WTC11 (cell line): ENCODE measurements around the gene METTL24. TPM values are rescaled to one million over a fixed set of nuclear protein-coding genes. Genes with fewer than 3 reads are reported as not detected.
"Not testable (repeated sequence)": the region's sequence is repeated elsewhere in the genome, so short reads cannot be mapped to it uniquely, and the experiment has no call there.

Experiments
- ATAC-seq: fragments of 200-7000 bp; cut with Tn5 transposase; 2 replicates; pipeline ENCODE4 v1.10.0; 2021; ENCODE audit warnings: mild to moderate bottlenecking, moderate library complexity
- CTCF ChIA-PET: fragments of 300-600 bp; sonication (Branson Sonifier 250); formaldehyde crosslinking; loops from one replicate; lab custom pipeline; 2021; ENCODE audit warnings: antibody characterized with exemption; lab: Charles Lee
- POLR2A ChIA-PET: fragments of 350-600 bp; sonication (Branson Sonifier 250); formaldehyde crosslinking; loops from one replicate; lab custom pipeline; 2021; ENCODE audit warnings: antibody characterized with exemption; lab: Charles Lee
- DNase-seq: peaks from one replicate; pipeline ENCODE4 v3.0.0; 2021; ENCODE audit warnings: low spot score
- H3K27ac Mint-ChIP-seq: 2 replicates; pipeline ENCODE4 v1.8.0; 2021; ENCODE audit warnings: mixed read lengths
- H3K27me3 Mint-ChIP-seq: 2 replicates; pipeline ENCODE4 v1.8.0; 2021; ENCODE audit warnings: low read depth, mild to moderate bottlenecking, moderate library complexity, mixed read lengths
- H3K36me3 Mint-ChIP-seq: 2 replicates; pipeline ENCODE4 v1.8.0; 2021; ENCODE audit warnings: mixed read lengths
- H3K4me1 Mint-ChIP-seq: 2 replicates; pipeline ENCODE4 v1.8.0; 2022; ENCODE audit warnings: mixed read lengths
- H3K4me3 Mint-ChIP-seq: 2 replicates; pipeline ENCODE4 v1.8.0; 2021; ENCODE audit warnings: mild to moderate bottlenecking, moderate library complexity, mixed read lengths
- H3K9me3 Mint-ChIP-seq: 2 replicates; pipeline ENCODE4 v1.8.0; 2021; ENCODE audit warnings: mixed read lengths
- FOXK1 ChIP-seq: sonication (generic); formaldehyde crosslinking; IDR thresholded peaks from 2 replicates; pipeline ENCODE4 v1.8.0; 2022; ENCODE audit warnings: mild to moderate bottlenecking, moderate library complexity, missing genetic modification reagents
- FOXP1 ChIP-seq: sonication (generic); formaldehyde crosslinking; IDR thresholded peaks from 2 replicates; pipeline ENCODE4 v1.8.0; 2022; ENCODE audit warnings: missing genetic modification reagents, mild to moderate bottlenecking, moderate library complexity, borderline replicate concordance
- HMGA2 ChIP-seq: fragments of 250-450 bp; sonication (Bioruptor Pico); IDR thresholded peaks from 2 replicates; pipeline ENCODE4 v1.4.0; 2021; ENCODE audit warnings: mild to moderate bottlenecking, moderate library complexity
- NFYB ChIP-seq: sonication (generic); formaldehyde crosslinking; conservative IDR thresholded peaks from 2 replicates; pipeline ENCODE4 v1.8.0; 2022; ENCODE audit warnings: low read depth, missing genetic modification reagents
- RELA ChIP-seq: sonication (generic); formaldehyde crosslinking; IDR thresholded peaks from 2 replicates; pipeline ENCODE4 v1.8.1; 2022; ENCODE audit warnings: missing genetic modification reagents, mild to moderate bottlenecking, borderline replicate concordance
- TEAD1 ChIP-seq: sonication (generic); formaldehyde crosslinking; IDR thresholded peaks from 2 replicates; pipeline ENCODE4 v1.8.0; 2022; ENCODE audit warnings: mild to moderate bottlenecking, missing genetic modification reagents
- ZNF263 ChIP-seq: sonication (generic); formaldehyde crosslinking; IDR thresholded peaks from 2 replicates; pipeline ENCODE4 v1.8.1; 2022; ENCODE audit warnings: low read depth, mild to moderate bottlenecking, moderate library complexity, missing genetic modification reagents
- ZNF423 ChIP-seq: fragments of 250-450 bp; sonication (Bioruptor Pico); IDR thresholded peaks from 2 replicates; pipeline ENCODE4 v2.1.2; 2022; ENCODE audit warnings: mild to moderate bottlenecking, moderate library complexity
- total RNA-seq: library from RNA; stranded (reverse); gene quantifications from 3 replicates; pipeline ENCODE4 v1.2.3, GENCODE V29; 2021
- TF ChIP-seq, protein P1 (sequence below): sonication (generic); formaldehyde crosslinking; IDR thresholded peaks from 2 replicates; pipeline ENCODE4 v1.8.1; 2023; ENCODE audit warnings: mild to moderate bottlenecking, missing genetic modification reagents, moderate library complexity
- TF ChIP-seq, protein P2 (sequence below): sonication (generic); formaldehyde crosslinking; IDR thresholded peaks from 2 replicates; pipeline ENCODE4 v1.8.0; 2022; ENCODE audit warnings: mild to moderate bottlenecking, missing genetic modification reagents
- TF ChIP-seq, protein P3 (sequence below): sonication (generic); formaldehyde crosslinking; IDR thresholded peaks from 2 replicates; pipeline ENCODE4 v1.8.1; 2023; ENCODE audit warnings: mild to moderate bottlenecking, missing genetic modification reagents, borderline replicate concordance
- TF ChIP-seq, protein P4 (sequence below): fragments of 250-450 bp; sonication (Bioruptor Pico); conservative IDR thresholded peaks from 2 replicates; pipeline ENCODE4 v1.9.0; 2021; ENCODE audit warnings: mild to moderate bottlenecking
- TF ChIP-seq, protein P5 (sequence below): sonication (generic); formaldehyde crosslinking; IDR thresholded peaks from 2 replicates; pipeline ENCODE4 v1.8.0; 2023; ENCODE audit warnings: missing genetic modification reagents, mild to moderate bottlenecking, borderline replicate concordance
- TF ChIP-seq, protein P6 (sequence below): sonication (generic); formaldehyde crosslinking; IDR thresholded peaks from 2 replicates; pipeline ENCODE4 v1.8.1; 2022; ENCODE audit warnings: low read depth, missing genetic modification reagents, borderline replicate concordance

The METTL24 gene
- total RNA-seq, 1 experiment from 2014 or later = 0.31 TPM

DNA sequence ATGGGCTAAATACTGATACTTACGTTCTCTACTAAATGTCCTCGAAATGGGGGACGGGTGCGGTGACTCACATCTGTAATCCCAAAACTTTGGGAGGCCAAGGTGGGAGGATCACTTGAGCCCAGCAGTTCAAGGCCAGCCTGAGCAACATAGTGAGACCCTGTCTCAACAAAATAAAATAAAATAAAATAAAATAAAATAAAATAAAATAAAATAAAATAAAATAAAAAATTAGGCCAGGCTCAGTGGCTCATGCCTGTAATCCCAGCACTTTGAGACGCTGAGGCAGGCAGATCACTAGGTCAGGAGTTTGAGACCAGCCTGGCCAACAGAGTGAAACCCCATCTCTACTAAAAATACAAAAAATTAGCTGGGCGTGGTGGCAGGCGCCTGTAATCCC is 7.6 kb downstream of the METTL24 start:
- DNase-seq, POLR2A ChIA-PET, H3K27me3 Mint-ChIP-seq, H3K9me3 Mint-ChIP-seq, H3K4me3 Mint-ChIP-seq, ATAC-seq: not testable (repeated sequence)
- H3K4me1 Mint-ChIP-seq = peaks cover 39% of the 10 kb centered on the region
- TF ChIP-seq HMGA2 (CRISPR knock-in tag) = peak; percentile 91
- TF ChIP-seq, all 79 proteins: peak for 1; not testable (repeated sequence) for 78
- H3K36me3 Mint-ChIP-seq, H3K27ac Mint-ChIP-seq, CTCF ChIA-PET: not testable (repeated sequence)

DNA sequence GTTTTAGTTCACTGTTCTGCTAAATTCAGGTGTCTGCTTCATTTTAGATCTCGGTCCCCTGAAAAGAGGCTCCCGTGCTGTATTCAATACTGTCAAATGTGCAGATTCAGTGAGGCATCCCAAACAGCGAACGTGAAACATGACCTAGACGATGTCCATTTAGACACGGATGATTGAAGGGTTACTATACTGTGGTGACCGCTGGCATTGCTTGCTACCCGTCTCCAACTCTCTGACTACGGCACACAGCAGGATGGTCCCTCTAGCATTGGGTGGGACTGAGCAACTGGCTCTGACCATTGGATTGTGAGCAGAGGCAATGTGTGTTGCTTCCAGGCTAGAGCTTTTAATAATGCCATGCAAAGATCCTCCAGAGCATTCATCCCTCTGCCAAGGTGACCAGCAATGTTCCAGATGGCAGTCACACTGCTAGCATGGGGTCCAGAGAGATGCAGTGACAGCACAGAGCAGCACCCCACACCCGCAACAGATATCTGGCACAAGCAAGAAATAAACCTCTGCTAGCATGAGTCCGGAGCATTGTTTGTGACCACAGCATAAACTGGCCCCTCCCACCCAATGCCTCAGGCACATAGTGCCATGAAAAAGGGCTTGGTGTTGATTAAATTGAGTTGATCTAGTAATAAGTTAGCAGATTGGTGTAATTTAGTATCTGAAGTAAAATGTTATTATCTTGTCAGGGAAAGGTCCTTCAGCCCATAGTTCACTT is 9.0 kb downstream of the METTL24 start:
- POLR2A ChIA-PET = interaction anchor here (0.6 kb wide), 1 partner anchor 22 kb away, joined by 3 read pairs; no protein-coding TSS in a partner anchor
- no peak for ATAC-seq
- CTCF ChIA-PET = no interaction called here
- H3K27me3 Mint-ChIP-seq = no peaks in the 10 kb centered on the region
- TF ChIP-seq ZNF423 (no peak), TEAD1 (CRISPR knock-in tag) (no peak), ZNF263 (CRISPR knock-in tag) (no peak)
- TF ChIP-seq, protein P1, sequence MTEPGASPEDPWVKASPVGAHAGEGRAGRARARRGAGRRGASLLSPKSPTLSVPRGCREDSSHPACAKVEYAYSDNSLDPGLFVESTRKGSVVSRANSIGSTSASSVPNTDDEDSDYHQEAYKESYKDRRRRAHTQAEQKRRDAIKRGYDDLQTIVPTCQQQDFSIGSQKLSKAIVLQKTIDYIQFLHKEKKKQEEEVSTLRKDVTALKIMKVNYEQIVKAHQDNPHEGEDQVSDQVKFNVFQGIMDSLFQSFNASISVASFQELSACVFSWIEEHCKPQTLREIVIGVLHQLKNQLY (CRISPR knock-in tag) = no peak
- TF ChIP-seq, protein P2, sequence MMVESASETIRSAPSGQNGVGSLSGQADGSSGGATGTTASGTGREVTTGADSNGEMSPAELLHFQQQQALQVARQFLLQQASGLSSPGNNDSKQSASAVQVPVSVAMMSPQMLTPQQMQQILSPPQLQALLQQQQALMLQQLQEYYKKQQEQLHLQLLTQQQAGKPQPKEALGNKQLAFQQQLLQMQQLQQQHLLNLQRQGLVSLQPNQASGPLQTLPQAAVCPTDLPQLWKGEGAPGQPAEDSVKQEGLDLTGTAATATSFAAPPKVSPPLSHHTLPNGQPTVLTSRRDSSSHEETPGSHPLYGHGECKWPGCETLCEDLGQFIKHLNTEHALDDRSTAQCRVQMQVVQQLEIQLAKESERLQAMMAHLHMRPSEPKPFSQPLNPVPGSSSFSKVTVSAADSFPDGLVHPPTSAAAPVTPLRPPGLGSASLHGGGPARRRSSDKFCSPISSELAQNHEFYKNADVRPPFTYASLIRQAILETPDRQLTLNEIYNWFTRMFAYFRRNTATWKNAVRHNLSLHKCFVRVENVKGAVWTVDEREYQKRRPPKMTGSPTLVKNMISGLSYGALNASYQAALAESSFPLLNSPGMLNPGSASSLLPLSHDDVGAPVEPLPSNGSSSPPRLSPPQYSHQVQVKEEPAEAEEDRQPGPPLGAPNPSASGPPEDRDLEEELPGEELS (CRISPR knock-in tag) = no peak
- TF ChIP-seq, all 79 proteins: peak for 0
- no peak overlapping the region for H3K27ac Mint-ChIP-seq
- H3K4me3 Mint-ChIP-seq = no peak overlapping the region
- no peaks in the 10 kb centered on the region for H3K36me3 Mint-ChIP-seq
- H3K4me1 Mint-ChIP-seq = peaks cover 26% of the 10 kb centered on the region
- H3K9me3 Mint-ChIP-seq = no peaks in the 10 kb centered on the region
- no peak for DNase-seq

DNA sequence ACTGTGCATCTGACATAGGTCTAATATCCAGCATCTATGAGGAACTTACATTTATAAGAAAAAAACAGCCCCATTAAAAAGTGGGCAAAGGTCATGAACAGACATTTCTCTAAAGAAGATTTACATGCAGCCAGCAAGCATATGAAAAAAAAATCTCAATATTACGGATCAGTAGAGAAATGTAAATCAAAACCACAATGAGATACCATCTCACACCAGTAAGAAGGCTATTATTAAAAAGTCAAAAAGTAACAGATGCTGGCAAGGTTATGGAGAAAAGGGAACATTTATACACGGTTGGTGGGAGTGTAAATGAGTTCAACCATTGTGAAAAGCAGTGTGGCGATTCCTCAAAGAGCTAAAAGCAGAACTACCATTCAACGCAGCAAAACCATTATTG is 13.1 kb downstream of the METTL24 start:
- no peaks in the 10 kb centered on the region for H3K9me3 Mint-ChIP-seq
- DNase-seq = no peak
- CTCF ChIA-PET = no interaction called here
- H3K4me1 Mint-ChIP-seq = peaks cover 9% of the 10 kb centered on the region; the same call in 1 of the 2 replicates
- H3K27ac Mint-ChIP-seq = no peak overlapping the region
- no peak for ATAC-seq
- no peaks in the 10 kb centered on the region for H3K36me3 Mint-ChIP-seq
- no peak overlapping the region for H3K4me3 Mint-ChIP-seq
- no peaks in the 10 kb centered on the region for H3K27me3 Mint-ChIP-seq
- POLR2A ChIA-PET = no interaction called here
- TF ChIP-seq RELA (CRISPR knock-in tag) = no peak
- TF ChIP-seq ZNF263 (CRISPR knock-in tag) = no peak
- TF ChIP-seq, protein P3, sequence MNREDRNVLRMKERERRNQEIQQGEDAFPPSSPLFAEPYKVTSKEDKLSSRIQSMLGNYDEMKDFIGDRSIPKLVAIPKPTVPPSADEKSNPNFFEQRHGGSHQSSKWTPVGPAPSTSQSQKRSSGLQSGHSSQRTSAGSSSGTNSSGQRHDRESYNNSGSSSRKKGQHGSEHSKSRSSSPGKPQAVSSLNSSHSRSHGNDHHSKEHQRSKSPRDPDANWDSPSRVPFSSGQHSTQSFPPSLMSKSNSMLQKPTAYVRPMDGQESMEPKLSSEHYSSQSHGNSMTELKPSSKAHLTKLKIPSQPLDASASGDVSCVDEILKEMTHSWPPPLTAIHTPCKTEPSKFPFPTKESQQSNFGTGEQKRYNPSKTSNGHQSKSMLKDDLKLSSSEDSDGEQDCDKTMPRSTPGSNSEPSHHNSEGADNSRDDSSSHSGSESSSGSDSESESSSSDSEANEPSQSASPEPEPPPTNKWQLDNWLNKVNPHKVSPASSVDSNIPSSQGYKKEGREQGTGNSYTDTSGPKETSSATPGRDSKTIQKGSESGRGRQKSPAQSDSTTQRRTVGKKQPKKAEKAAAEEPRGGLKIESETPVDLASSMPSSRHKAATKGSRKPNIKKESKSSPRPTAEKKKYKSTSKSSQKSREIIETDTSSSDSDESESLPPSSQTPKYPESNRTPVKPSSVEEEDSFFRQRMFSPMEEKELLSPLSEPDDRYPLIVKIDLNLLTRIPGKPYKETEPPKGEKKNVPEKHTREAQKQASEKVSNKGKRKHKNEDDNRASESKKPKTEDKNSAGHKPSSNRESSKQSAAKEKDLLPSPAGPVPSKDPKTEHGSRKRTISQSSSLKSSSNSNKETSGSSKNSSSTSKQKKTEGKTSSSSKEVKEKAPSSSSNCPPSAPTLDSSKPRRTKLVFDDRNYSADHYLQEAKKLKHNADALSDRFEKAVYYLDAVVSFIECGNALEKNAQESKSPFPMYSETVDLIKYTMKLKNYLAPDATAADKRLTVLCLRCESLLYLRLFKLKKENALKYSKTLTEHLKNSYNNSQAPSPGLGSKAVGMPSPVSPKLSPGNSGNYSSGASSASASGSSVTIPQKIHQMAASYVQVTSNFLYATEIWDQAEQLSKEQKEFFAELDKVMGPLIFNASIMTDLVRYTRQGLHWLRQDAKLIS (CRISPR knock-in tag) = no peak
- TF ChIP-seq, protein P4, sequence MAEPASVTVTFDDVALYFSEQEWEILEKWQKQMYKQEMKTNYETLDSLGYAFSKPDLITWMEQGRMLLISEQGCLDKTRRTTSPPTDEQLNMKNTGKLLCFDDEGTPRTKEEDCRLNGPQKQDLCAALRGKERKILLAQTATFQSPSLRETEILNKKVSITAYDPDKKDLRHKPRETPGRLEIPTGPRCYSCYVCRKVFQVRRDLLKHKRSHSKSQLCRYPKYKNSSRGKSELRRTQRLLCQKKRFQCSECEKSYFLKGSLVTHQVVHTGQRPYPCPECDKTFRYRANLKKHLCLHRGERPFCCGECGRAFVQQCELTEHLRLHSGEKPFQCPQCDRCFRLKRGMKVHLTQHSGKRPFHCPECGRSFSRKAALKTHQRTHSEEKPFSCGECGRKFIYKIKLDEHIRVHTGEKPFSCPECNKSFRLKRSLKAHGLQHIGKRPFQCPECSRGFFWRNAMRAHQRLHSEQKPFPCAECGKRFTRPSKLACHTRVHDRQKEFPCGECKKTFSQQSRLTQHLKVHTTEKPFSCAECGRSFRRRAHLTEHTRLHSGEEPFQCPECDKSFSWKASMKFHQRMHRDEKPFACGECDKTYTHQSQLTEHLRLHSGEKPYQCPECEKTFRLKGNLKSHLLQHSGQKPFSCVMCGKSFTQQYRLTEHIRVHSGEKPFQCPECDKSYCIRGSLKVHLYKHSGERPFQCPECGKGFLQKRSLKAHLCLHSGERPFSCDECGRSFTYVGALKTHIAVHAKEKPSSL (CRISPR knock-in tag) = no peak
- TF ChIP-seq, protein P5, sequence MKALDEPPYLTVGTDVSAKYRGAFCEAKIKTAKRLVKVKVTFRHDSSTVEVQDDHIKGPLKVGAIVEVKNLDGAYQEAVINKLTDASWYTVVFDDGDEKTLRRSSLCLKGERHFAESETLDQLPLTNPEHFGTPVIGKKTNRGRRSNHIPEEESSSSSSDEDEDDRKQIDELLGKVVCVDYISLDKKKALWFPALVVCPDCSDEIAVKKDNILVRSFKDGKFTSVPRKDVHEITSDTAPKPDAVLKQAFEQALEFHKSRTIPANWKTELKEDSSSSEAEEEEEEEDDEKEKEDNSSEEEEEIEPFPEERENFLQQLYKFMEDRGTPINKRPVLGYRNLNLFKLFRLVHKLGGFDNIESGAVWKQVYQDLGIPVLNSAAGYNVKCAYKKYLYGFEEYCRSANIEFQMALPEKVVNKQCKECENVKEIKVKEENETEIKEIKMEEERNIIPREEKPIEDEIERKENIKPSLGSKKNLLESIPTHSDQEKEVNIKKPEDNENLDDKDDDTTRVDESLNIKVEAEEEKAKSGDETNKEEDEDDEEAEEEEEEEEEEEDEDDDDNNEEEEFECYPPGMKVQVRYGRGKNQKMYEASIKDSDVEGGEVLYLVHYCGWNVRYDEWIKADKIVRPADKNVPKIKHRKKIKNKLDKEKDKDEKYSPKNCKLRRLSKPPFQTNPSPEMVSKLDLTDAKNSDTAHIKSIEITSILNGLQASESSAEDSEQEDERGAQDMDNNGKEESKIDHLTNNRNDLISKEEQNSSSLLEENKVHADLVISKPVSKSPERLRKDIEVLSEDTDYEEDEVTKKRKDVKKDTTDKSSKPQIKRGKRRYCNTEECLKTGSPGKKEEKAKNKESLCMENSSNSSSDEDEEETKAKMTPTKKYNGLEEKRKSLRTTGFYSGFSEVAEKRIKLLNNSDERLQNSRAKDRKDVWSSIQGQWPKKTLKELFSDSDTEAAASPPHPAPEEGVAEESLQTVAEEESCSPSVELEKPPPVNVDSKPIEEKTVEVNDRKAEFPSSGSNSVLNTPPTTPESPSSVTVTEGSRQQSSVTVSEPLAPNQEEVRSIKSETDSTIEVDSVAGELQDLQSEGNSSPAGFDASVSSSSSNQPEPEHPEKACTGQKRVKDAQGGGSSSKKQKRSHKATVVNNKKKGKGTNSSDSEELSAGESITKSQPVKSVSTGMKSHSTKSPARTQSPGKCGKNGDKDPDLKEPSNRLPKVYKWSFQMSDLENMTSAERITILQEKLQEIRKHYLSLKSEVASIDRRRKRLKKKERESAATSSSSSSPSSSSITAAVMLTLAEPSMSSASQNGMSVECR (CRISPR knock-in tag) = no peak
- TF ChIP-seq NFYB = no peak
- no peak for TF ChIP-seq FOXK1
- TF ChIP-seq, protein P6, sequence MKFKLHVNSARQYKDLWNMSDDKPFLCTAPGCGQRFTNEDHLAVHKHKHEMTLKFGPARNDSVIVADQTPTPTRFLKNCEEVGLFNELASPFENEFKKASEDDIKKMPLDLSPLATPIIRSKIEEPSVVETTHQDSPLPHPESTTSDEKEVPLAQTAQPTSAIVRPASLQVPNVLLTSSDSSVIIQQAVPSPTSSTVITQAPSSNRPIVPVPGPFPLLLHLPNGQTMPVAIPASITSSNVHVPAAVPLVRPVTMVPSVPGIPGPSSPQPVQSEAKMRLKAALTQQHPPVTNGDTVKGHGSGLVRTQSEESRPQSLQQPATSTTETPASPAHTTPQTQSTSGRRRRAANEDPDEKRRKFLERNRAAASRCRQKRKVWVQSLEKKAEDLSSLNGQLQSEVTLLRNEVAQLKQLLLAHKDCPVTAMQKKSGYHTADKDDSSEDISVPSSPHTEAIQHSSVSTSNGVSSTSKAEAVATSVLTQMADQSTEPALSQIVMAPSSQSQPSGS (CRISPR knock-in tag) = no peak
- TF ChIP-seq FOXP1 (CRISPR knock-in tag) = no peak
- TF ChIP-seq, protein P1 (CRISPR knock-in tag) = no peak
